GM19452 (cell line): ENCODE data around the gene PACSIN3.

Source experiments
- ATAC-seq: cut with Tn5 transposase; IDR thresholded peaks from one replicate; pipeline ENCODE4 v1.9.1; 2021; ENCODE audit not compliant: unreplicated experiment

Gene PACSIN3

GRCh38 chr11:47177229-47177845 lies 8.9 kb downstream of the PACSIN3 start:
- ATAC-seq, result peak; percentile 47

- peak; percentile 90 for ATAC-seq
Measured at GRCh38 chr11:47176328-47177228, 9.7 kb downstream of the PACSIN3 start, which contains the start of gene ARFGAP2. ARFGAP2 (minus strand) TSS chr11:47176879; CDS start chr11:47176853, 26 bp downstream.

DNA sequence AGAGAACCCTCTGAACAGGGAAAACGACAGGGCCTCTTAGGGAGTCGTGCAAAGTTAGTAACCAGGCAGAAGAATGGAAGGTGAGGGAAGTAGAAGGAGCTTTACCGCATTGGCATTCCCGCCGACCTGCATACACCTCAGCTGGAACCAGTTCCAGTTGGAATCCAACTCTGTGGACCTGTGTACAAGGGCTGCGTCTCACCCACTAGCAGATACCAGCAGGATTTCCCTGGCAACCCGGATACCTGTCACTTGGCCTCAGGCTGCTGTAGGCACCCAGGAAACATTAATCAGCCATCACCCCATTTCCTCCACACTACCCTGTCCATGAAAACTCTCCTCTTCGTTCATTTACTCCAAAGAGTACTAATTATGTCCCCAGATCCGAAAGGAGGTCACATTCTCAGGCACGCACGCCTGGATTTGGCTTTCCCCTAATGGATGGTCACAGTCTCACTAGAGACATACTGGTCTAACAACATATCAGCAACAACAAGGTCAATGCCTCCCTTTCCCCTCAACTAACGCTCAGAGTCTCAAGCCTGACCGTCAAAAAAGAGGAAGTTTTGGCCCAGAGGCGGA lies 10.4 kb downstream of the PACSIN3 start:
- no peak for ATAC-seq

DNA sequence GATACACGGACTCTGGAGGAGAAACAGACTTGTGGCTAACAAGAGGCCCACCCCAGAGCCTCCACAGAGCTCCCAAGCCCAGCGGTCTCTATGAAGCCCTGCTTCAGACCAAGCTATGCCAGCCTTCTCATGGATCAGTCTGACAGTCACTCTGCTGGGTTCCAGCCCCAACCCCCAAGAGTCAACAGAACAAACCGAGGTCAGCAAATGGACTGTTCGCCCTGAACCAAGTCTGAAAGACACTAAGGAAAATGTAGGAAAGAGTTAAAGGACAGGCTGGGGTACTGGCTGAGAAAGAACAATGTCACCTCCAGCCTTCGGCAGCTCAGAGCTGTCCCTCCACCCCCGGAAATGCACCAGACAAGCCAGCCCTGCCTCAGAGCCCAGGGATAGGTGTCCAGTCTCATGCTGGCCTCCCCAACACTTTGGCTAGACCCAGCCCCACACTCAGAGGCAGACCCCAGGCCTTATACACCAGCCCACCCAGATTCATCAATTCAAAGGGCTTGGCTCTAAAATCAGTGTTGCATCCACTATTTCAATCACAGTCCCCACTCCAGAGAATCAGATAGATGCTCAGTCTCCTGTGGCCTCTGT lies 13.4 kb downstream of the PACSIN3 start:
- no peak for ATAC-seq

GRCh38 chr11:47171856-47172255 lies 14.4 kb downstream of the PACSIN3 start:
- no peak for ATAC-seq

DNA sequence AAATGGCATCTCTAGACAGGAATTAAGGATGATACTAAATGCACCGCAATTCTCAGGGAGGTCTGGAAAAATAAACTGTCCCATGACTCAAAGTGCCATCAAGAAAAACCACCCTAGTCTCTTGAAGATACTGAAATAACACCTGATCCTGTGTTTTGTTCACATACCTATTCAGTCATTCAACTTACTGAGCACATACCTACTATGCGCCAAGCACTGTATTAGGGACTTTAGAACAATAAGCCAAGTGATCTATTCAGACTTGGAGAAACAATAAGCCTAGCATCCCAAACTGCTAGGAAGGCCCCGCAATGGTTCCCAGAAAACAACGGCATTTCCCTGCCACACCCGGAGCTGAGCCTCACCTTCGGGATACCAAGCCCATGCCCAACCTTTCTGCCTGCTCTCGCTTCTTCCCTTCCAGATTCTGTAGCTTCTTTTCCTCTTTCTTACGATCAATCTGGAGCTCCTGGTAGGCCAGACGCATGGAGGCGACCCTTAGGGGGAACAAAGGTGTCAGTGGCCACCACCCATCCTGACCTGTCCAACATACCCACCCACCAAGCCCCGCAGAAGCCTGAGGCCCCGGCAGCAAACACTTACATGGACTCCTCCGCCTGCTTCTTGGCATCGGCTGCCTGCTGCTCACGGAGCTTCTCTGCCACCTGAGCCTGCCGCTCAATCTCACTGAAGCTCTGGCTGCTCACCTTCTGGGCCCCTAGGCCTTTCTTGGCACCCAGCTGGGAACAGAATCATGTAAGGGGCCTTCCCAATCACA lies 15.0 kb downstream of the PACSIN3 start:
- no peak for ATAC-seq

- no peak for ATAC-seq
Measured at GRCh38 chr11:47166368-47166767, 19.9 kb downstream of the PACSIN3 start.

DNA sequence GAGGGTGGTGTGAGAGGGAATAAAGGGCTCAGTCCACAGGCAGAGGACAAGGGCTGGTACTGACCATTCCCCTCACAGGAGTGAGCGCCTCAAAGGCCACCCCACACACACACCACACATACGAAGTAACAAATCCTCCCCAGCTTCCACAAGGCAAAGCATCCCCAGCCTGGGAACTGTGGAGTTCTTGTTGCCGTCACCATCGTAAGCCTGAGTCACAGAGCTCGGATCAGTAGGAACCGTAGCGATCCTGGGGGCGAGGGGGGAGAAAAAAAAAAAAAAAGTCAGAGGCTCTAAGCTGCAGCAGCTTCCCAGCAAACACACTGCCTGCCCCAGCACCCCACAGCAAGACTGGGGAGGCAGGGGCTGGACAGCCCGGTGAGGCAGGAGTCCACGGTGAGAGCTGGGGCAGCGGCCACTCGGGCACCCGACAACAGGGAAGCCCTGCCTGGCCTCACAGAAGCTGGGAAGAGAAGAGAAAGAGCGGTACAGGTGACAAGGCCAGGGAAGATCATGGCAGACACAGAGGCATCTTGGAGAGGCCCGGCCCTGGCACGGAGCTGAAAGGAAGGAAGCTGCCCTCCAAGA lies 20.9 kb downstream of the PACSIN3 start:
- no peak for ATAC-seq

- ATAC-seq, result no peak
Measured at GRCh38 chr11:47164321-47164720, 21.9 kb downstream of the PACSIN3 start.

DNA sequence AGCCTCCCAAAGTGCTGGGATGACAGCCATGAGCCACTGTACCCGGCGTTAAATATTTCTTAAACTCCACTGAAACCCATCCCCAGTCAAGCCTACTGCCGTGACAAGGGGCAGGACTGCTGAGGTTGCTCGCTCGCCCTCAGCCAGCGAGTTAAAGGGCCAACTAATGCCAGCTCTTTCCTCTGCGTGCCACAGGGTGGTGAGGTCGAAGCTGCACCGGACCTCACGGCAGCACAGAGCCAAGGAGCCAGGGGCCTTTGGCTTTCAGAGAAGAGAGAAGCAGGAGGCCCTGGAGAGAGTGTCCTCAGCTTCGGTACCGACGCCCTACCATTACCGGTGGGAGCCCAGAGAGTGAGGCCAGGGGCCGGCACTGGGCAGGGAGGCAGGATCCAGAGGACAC lies 22.3 kb downstream of the PACSIN3 start:
- ATAC-seq, result no peak

- ATAC-seq, result no peak
Measured at GRCh38 chr11:47163193-47163592, 23.0 kb downstream of the PACSIN3 start.

DNA sequence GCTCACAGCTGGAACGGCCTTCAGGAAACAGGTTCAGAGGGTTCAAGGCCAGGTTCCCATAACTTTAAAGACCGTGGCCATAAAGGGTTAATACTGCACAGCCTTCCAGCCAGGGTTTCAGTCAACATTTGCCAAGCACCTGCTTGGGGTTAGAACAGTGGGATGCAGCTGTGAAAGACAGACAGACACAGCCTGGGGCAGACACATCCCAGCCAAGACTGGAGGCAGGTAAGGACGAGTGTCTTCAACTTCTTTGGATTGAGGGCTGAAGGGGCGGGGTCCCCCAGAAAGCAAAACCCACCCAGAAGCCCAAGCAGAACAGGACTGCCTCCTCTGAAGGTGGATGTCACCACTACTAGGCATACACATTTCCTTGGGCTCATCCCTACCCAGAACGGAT lies 23.8 kb downstream of the PACSIN3 start:
- no peak for ATAC-seq

GRCh38 chr11:47161890-47162289 lies 24.3 kb downstream of the PACSIN3 start:
- no peak for ATAC-seq

DNA sequence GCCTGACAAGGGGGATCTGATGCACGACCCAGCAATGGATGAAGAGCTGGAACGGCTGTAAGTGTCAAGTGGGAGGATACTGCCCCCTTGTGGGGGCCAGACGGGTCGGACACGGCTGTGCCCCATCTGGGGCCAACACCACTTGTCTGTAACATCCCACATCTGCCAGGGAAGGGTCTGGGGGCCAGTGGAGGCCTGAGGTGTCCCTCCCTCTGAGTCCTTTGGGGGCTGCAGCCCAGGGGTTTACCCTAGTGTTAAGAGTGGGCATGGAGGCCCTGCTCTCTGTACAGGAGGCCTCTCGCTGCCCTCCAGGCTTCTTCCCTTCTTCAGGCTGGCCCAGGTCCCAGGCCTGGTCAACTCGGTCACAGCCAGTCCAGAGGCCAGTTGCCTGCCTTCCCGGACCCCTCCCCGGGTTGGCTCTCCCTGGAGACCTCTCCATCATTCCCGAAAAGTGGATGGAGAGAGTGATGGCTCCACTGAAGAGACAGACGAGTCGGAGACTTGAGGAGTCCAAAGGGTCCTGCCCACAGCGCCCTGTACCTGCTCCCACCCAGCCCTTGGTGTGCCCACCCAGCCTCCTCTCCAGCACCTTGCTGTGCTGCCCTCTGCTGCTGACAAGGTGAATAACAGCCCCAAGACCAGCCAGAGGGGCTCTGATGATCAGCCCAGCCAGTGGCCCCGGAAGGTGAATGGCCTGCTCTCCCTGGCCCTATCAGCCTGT lies 24.9 kb downstream of the PACSIN3 start:
- no peak for ATAC-seq

GRCh38 chr11:47160753-47161133 lies 25.5 kb downstream of the PACSIN3 start:
- no peak for ATAC-seq

- ATAC-seq, result no peak
Measured at GRCh38 chr11:47158242-47158641, 28.0 kb downstream of the PACSIN3 start.

DNA sequence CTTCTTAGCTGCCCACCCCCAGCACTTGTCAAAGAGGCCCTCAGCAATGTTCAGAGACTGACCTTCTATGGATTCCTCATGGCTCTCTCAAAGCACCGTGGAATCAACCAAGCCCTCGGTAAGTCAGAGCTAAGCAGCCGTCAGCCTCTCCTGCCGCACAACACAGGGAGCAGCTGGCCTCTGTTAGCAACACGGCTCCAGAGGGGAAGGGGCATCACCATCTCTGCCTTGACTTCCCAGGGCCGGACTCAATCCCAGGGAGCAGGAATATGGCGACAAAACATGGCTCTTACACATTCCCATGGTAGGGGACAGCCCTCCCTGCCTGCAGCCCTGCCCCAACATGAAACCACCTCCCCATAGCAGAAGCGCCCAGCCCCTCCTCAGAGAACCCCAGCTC lies 28.4 kb downstream of the PACSIN3 start:
- no peak for ATAC-seq

- ATAC-seq, result no peak
Measured at GRCh38 chr11:47156951-47157350, 29.3 kb downstream of the PACSIN3 start.

- no peak for ATAC-seq
Measured at GRCh38 chr11:47156333-47156732, 29.9 kb downstream of the PACSIN3 start.

- no peak for ATAC-seq
Measured at GRCh38 chr11:47155879-47156278, 30.4 kb downstream of the PACSIN3 start.
